Astrocyte (in vitro differentiated cells and primary cell): ENCODE measurements around the gene PRAF2. TPM values are rescaled to one million over a fixed set of nuclear protein-coding genes. Genes with fewer than 3 reads are reported as not detected.

Experiments
- DNase-seq: peaks from one replicate; pipeline ENCODE4 v3.0.0-alpha.2; 2010; ENCODE audit warnings: low read depth
- FAIRE-seq: peaks from 2 replicates; lab custom pipeline; 2011; peaks lifted over from hg19 to GRCh38; lab: Jason Lieb, UNC
- H2AFZ ChIP-seq: 2 replicates; pipeline ENCODE4 v1.6.0; 2012; ENCODE audit warnings: low read depth, low read length, inconsistent platforms
- H3K27ac ChIP-seq: 2 replicates; pipeline ENCODE4 v1.5.1; 2011; ENCODE audit warnings: low read depth, low read length, inconsistent platforms
- H3K27me3 ChIP-seq: 2 replicates; pipeline ENCODE4 v1.6.0; 2011; ENCODE audit warnings: low read length, inconsistent platforms; ENCODE audit not compliant: insufficient read depth
- H3K36me3 ChIP-seq: 2 replicates; pipeline ENCODE4 v1.5.1; 2011; ENCODE audit warnings: low read length, inconsistent platforms; ENCODE audit not compliant: insufficient read depth
- H3K4me1 ChIP-seq: 2 replicates; pipeline ENCODE4 v1.5.1; 2011; ENCODE audit warnings: low read length, inconsistent platforms; ENCODE audit not compliant: insufficient read depth
- H3K4me2 ChIP-seq: 2 replicates; pipeline ENCODE4 v1.6.0; 2012; ENCODE audit warnings: low read length, inconsistent platforms
- H3K4me3 ChIP-seq: 2 replicates; pipeline ENCODE4 v1.5.1; 2011; ENCODE audit warnings: low read depth, mild to moderate bottlenecking, low read length, inconsistent platforms; ENCODE audit not compliant: insufficient read depth
- H3K79me2 ChIP-seq: 2 replicates; pipeline ENCODE4 v1.6.0; 2012; ENCODE audit warnings: mild to moderate bottlenecking, low read length, inconsistent platforms; ENCODE audit not compliant: insufficient read depth
- H3K9ac ChIP-seq: 2 replicates; pipeline ENCODE4 v1.6.0; 2012; ENCODE audit warnings: mild to moderate bottlenecking, low read length, inconsistent platforms
- H3K9me3 ChIP-seq: 2 replicates; pipeline ENCODE4 v1.5.1; 2012; ENCODE audit warnings: low read depth, mild to moderate bottlenecking, low read length, inconsistent platforms; ENCODE audit not compliant: insufficient read depth
- H4K20me1 ChIP-seq: 2 replicates; pipeline ENCODE4 v1.6.0; 2012; ENCODE audit warnings: low read length, inconsistent platforms; ENCODE audit not compliant: insufficient read depth
- H3K27ac Mint-ChIP-seq: one replicate; pipeline ENCODE4 v1.8.0; 2021; ENCODE audit warnings: mild to moderate bottlenecking, mixed read lengths; ENCODE audit not compliant: unreplicated experiment
- H3K27me3 Mint-ChIP-seq: one replicate; pipeline ENCODE4 v1.8.0; 2021; ENCODE audit warnings: low read depth, mixed read lengths; ENCODE audit not compliant: unreplicated experiment
- H3K36me3 Mint-ChIP-seq: one replicate; pipeline ENCODE4 v1.8.0; 2021; ENCODE audit warnings: low read depth, mixed read lengths; ENCODE audit not compliant: unreplicated experiment
- H3K4me1 Mint-ChIP-seq: one replicate; pipeline ENCODE4 v1.8.0; 2021; ENCODE audit warnings: low read depth, mixed read lengths; ENCODE audit not compliant: unreplicated experiment
- H3K4me3 Mint-ChIP-seq: one replicate; pipeline ENCODE4 v1.8.0; 2021; ENCODE audit warnings: mild to moderate bottlenecking, moderate library complexity, mixed read lengths; ENCODE audit not compliant: unreplicated experiment
- H3K9me3 Mint-ChIP-seq: one replicate; pipeline ENCODE4 v1.8.0; 2021; ENCODE audit warnings: mild to moderate bottlenecking, mixed read lengths; ENCODE audit not compliant: unreplicated experiment
- CTCF ChIP-seq: IDR thresholded peaks from 2 replicates; pipeline ENCODE4 v1.5.1; 2011; ENCODE audit warnings: low read depth, mild to moderate bottlenecking, inconsistent platforms, low read length, moderate library complexity; ENCODE audit not compliant: insufficient read depth
- EZH2 ChIP-seq: IDR thresholded peaks from 2 replicates; pipeline ENCODE4 v1.6.1; 2012; ENCODE audit warnings: mild to moderate bottlenecking, low read length, inconsistent platforms; ENCODE audit not compliant: insufficient read depth
- total RNA-seq: library from RNA; stranded (reverse); gene quantifications from 2 replicates; pipeline ENCODE4 v1.2.1, GENCODE V29; 2021

PRAF2 gene
- total RNA-seq, 1 donor from 2014 or later: 44.4 TPM

- TF ChIP-seq CTCF (no peak), EZH2 (no peak)
- Histone ChIP-seq H3K79me2 (no peaks in the 10 kb centered on the region), H4K20me1 (no peaks in the 10 kb centered on the region), H3K4me2 (no peak overlapping the region), H3K4me1 (no peaks in the 10 kb centered on the region), H3K9ac (no peak overlapping the region), H3K27me3 (no peaks in the 10 kb centered on the region), H2AFZ (no peak overlapping the region), H3K9me3 (no peaks in the 10 kb centered on the region), H3K27ac (no peak overlapping the region), H3K36me3 (no peaks in the 10 kb centered on the region), H3K4me3 (no peak overlapping the region)
- FAIRE-seq: no peak
- DNase-seq: no peak
- H3K9me3 Mint-ChIP-seq: no peaks in the 10 kb centered on the region
- no peak overlapping the region for H3K4me3 Mint-ChIP-seq
- no peaks in the 10 kb centered on the region for H3K36me3 Mint-ChIP-seq
- no peaks in the 10 kb centered on the region for H3K27me3 Mint-ChIP-seq
- no peaks in the 10 kb centered on the region for H3K4me1 Mint-ChIP-seq
- no peak overlapping the region for H3K27ac Mint-ChIP-seq
Observed at GRCh38 chrX:49064303-49064702, 9.5 kb downstream of the PRAF2 start.

GRCh38 chrX:49063715-49064114, 10.1 kb downstream of the PRAF2 start:
- H3K9me3 Mint-ChIP-seq: no peaks in the 10 kb centered on the region
- FAIRE-seq (no peak), DNase-seq (no peak)
- no peaks in the 10 kb centered on the region for H3K36me3 Mint-ChIP-seq
- no peaks in the 10 kb centered on the region for H3K27me3 Mint-ChIP-seq
- H4K20me1 ChIP-seq: no peaks in the 10 kb centered on the region
- TF ChIP-seq CTCF (no peak), EZH2 (no peak)
- no peaks in the 10 kb centered on the region for H3K9me3 ChIP-seq
- no peak overlapping the region for H3K4me3 ChIP-seq
- no peak overlapping the region for H3K27ac Mint-ChIP-seq
- no peaks in the 10 kb centered on the region for H3K4me1 Mint-ChIP-seq
- no peak overlapping the region for H2AFZ ChIP-seq
- no peak overlapping the region for H3K4me2 ChIP-seq
- no peaks in the 10 kb centered on the region for H3K36me3 ChIP-seq
- H3K9ac ChIP-seq: no peak overlapping the region
- no peaks in the 10 kb centered on the region for H3K79me2 ChIP-seq
- no peaks in the 10 kb centered on the region for H3K4me1 ChIP-seq
- H3K4me3 Mint-ChIP-seq: no peak overlapping the region
- no peaks in the 10 kb centered on the region for H3K27me3 ChIP-seq
- H3K27ac ChIP-seq: no peak overlapping the region

- Mint-ChIP-seq H3K27ac (no peak overlapping the region), H3K4me1 (no peaks in the 10 kb centered on the region), H3K36me3 (no peaks in the 10 kb centered on the region), H3K27me3 (no peaks in the 10 kb centered on the region), H3K9me3 (no peaks in the 10 kb centered on the region), H3K4me3 (no peak overlapping the region)
- no peaks in the 10 kb centered on the region for H3K36me3 ChIP-seq
- no peaks in the 10 kb centered on the region for H3K4me1 ChIP-seq
- H3K9me3 ChIP-seq: no peaks in the 10 kb centered on the region
- no peaks in the 10 kb centered on the region for H3K27me3 ChIP-seq
- no peak overlapping the region for H3K4me3 ChIP-seq
- no peak overlapping the region for H2AFZ ChIP-seq
- H3K4me2 ChIP-seq: no peak overlapping the region
- no peak overlapping the region for H3K9ac ChIP-seq
- FAIRE-seq: no peak
- H3K27ac ChIP-seq: no peak overlapping the region
- H3K79me2 ChIP-seq: no peaks in the 10 kb centered on the region
- DNase-seq: no peak
- no peaks in the 10 kb centered on the region for H4K20me1 ChIP-seq
- TF ChIP-seq EZH2 (no peak), CTCF (no peak)
Observed at GRCh38 chrX:49061916-49062315, 11.9 kb downstream of the PRAF2 start.
